H9 (cell line): ENCODE results near the gene BEST4. TPM values are rescaled to one million over a fixed set of nuclear protein-coding genes. Genes with fewer than 3 reads are reported as not detected.

Source experiments
- DNase-seq: peaks from one replicate; pipeline ENCODE4 v3.0.0-alpha.2; 2017
- H2AFZ ChIP-seq: one replicate; pipeline ENCODE4 v1.6.1; 2013; ENCODE audit warnings: mild to moderate bottlenecking, low read length, control low read depth, moderate library complexity
- H2AK5ac ChIP-seq: 2 replicates; pipeline ENCODE4 v1.6.1; 2013; ENCODE audit warnings: low read length, control low read depth, mixed read lengths; ENCODE audit not compliant: insufficient read length
- H2BK120ac ChIP-seq: one replicate; pipeline ENCODE4 v1.6.1; 2013; ENCODE audit warnings: low read depth, mild to moderate bottlenecking, low read length, control low read depth, inconsistent platforms; ENCODE audit not compliant: poor library complexity, severe bottlenecking
- H2BK12ac ChIP-seq: 2 replicates; pipeline ENCODE4 v1.6.1; 2013; ENCODE audit warnings: low read length, control low read depth, mixed read lengths, low read depth; ENCODE audit not compliant: insufficient read length
- H2BK15ac ChIP-seq: 2 replicates; pipeline ENCODE4 v1.6.1; 2013; ENCODE audit warnings: low read depth, low read length, control low read depth
- H2BK20ac ChIP-seq: one replicate; pipeline ENCODE4 v1.6.1; 2013; ENCODE audit warnings: low read depth, mild to moderate bottlenecking, low read length, control low read depth, inconsistent platforms; ENCODE audit not compliant: poor library complexity, severe bottlenecking
- H2BK5ac ChIP-seq: 2 replicates; pipeline ENCODE4 v1.6.1; 2013; ENCODE audit warnings: low read length, control low read depth, mixed read lengths; ENCODE audit not compliant: insufficient read length
- H3K14ac ChIP-seq: 2 replicates; pipeline ENCODE4 v1.6.1; 2013; ENCODE audit warnings: low read length, control low read depth; ENCODE audit not compliant: insufficient read depth
- H3K18ac ChIP-seq: 2 replicates; pipeline ENCODE4 v1.6.1; 2013; ENCODE audit warnings: low read depth, mild to moderate bottlenecking, mixed read lengths, low read length, control low read depth; ENCODE audit not compliant: insufficient read length
- H3K23ac ChIP-seq: 2 replicates; pipeline ENCODE4 v1.6.1; 2013; ENCODE audit warnings: low read length, control low read depth, mixed read lengths, low read depth; ENCODE audit not compliant: insufficient read length
- H3K23me2 ChIP-seq: 2 replicates; pipeline ENCODE4 v1.6.1; 2013; ENCODE audit warnings: low read depth, mild to moderate bottlenecking, mixed read lengths, low read length, control low read depth; ENCODE audit not compliant: insufficient read length, poor library complexity, severe bottlenecking
- H3K27ac ChIP-seq: 2 replicates; pipeline ENCODE4 v1.5.1; 2013; ENCODE audit warnings: low read length, control low read depth, mixed read lengths, low read depth; ENCODE audit not compliant: insufficient read length
- H3K27me3 ChIP-seq: 2 replicates; pipeline ENCODE4 v1.6.1; 2013; ENCODE audit warnings: low read length, control low read depth, inconsistent platforms; ENCODE audit not compliant: insufficient read depth
- H3K4ac ChIP-seq: 2 replicates; pipeline ENCODE4 v1.6.1; 2013; ENCODE audit warnings: low read depth, mild to moderate bottlenecking, control low read depth, inconsistent platforms, low read length, moderate library complexity
- H3K4me1 ChIP-seq: 2 replicates; pipeline ENCODE4 v1.6.1; 2013; ENCODE audit warnings: low read length, control low read depth, inconsistent platforms; ENCODE audit not compliant: insufficient read depth
- H3K4me2 ChIP-seq: 2 replicates; pipeline ENCODE4 v1.6.1; 2013; ENCODE audit warnings: low read length, control low read depth, mixed read lengths; ENCODE audit not compliant: insufficient read length, insufficient read depth
- H3K56ac ChIP-seq: 2 replicates; pipeline ENCODE4 v1.6.1; 2013; ENCODE audit warnings: low read depth, mild to moderate bottlenecking, mixed read lengths, low read length, control low read depth; ENCODE audit not compliant: insufficient read length
- H3K79me1 ChIP-seq: 2 replicates; pipeline ENCODE4 v1.6.1; 2013; ENCODE audit warnings: low read depth, mild to moderate bottlenecking, moderate library complexity, low read length, control low read depth, inconsistent platforms; ENCODE audit not compliant: insufficient read depth, poor library complexity, severe bottlenecking
- H3K79me2 ChIP-seq: 2 replicates; pipeline ENCODE4 v1.6.1; 2013; ENCODE audit warnings: low read length, control low read depth, inconsistent platforms; ENCODE audit not compliant: insufficient read depth
- H3K9ac ChIP-seq: 2 replicates; pipeline ENCODE4 v1.6.1; 2013; ENCODE audit warnings: low read length, control low read depth, mixed read lengths; ENCODE audit not compliant: insufficient read length; ENCODE audit errors: extremely low read depth
- H3K9me3 ChIP-seq: one replicate; pipeline ENCODE4 v1.6.1; 2013; ENCODE audit warnings: low read depth, low read length, inconsistent platforms; ENCODE audit not compliant: control insufficient read depth
- H3T11ph ChIP-seq: one replicate; pipeline ENCODE4 v1.6.1; 2013; ENCODE audit warnings: mild to moderate bottlenecking, low read length, control low read depth, inconsistent platforms
- H4K20me1 ChIP-seq: one replicate; pipeline ENCODE4 v1.6.1; 2013; ENCODE audit not compliant: control insufficient read depth, insufficient read length, insufficient read depth
- H4K5ac ChIP-seq: 2 replicates; pipeline ENCODE4 v1.6.1; 2013; ENCODE audit warnings: low read depth, mild to moderate bottlenecking, mixed read lengths, low read length, control low read depth; ENCODE audit not compliant: insufficient read length
- H4K8ac ChIP-seq: replicated peaks from 2 replicates; pipeline ENCODE4 v1.6.1; 2013; ENCODE audit warnings: low read length, control low read depth, mixed read lengths, low read depth; ENCODE audit not compliant: insufficient read length
- H4K91ac ChIP-seq: 2 replicates; pipeline ENCODE4 v1.6.1; 2013; ENCODE audit warnings: low read depth, mild to moderate bottlenecking, moderate library complexity, mixed read lengths, low read length, control low read depth; ENCODE audit not compliant: insufficient read length
- H3K27ac Mint-ChIP-seq, 3 experiments: 2 replicates in 2 of 3; 3 replicates in 1 of 3; pipeline ENCODE4 v1.8.0; 2020 to 2021; ENCODE audit warnings: mixed read lengths in 3 of 3, mild to moderate bottlenecking in 1 of 3, moderate library complexity in 1 of 3
- H3K27me3 Mint-ChIP-seq: 2 replicates; pipeline ENCODE4 v1.8.0; 2021; ENCODE audit warnings: low read depth, mild to moderate bottlenecking, moderate library complexity, mixed read lengths
- H3K36me3 Mint-ChIP-seq, 3 experiments: 2 replicates in 2 of 3; 3 replicates in 1 of 3; pipeline ENCODE4 v1.8.0; 2020 to 2021; ENCODE audit warnings: low read depth in 3 of 3, mixed read lengths in 3 of 3; ENCODE audit not compliant: insufficient read depth in 1 of 3
- H3K4me1 Mint-ChIP-seq, 2 experiments: 2 replicates each; pipeline ENCODE4 v1.8.0; 2020; ENCODE audit warnings: mixed read lengths in 2 of 2
- H3K4me3 Mint-ChIP-seq, 2 experiments: 2 replicates in 1 of 2; 3 replicates in 1 of 2; pipeline ENCODE4 v1.8.0; 2020 to 2021; ENCODE audit warnings: mild to moderate bottlenecking in 2 of 2, mixed read lengths in 2 of 2, moderate library complexity in 1 of 2
- H3K9me3 Mint-ChIP-seq, 2 experiments: 2 replicates in 1 of 2; 3 replicates in 1 of 2; pipeline ENCODE4 v1.8.0; 2020; ENCODE audit warnings: mild to moderate bottlenecking in 2 of 2, mixed read lengths in 2 of 2, moderate library complexity in 1 of 2
- WGBS: extraction: QIAGEN DNeasy Blood & Tissue Kit; methylation state at CpG from one replicate; pipeline ENCODE4 v1.1.7; 2013; ENCODE audit warnings: missing lambda C conversion rate, low lambda C conversion rate, mixed read lengths; ENCODE audit not compliant: insufficient read length; ENCODE audit errors: extremely low coverage; 5-methylcytosine and 5-hydroxymethylcytosine counted together
- total RNA-seq: library from RNA; stranded (reverse); gene quantifications from 2 replicates; pipeline ENCODE4 v1.2.1, GENCODE V29; 2021
- TF ChIP-seq, protein P1 (sequence below): fragments of 200-600 bp; sonication (generic); conservative IDR thresholded peaks from 3 replicates; pipeline ENCODE4 v1.8.0; 2021; ENCODE audit warnings: antibody characterized with exemption, mild to moderate bottlenecking

Gene BEST4
- total RNA-seq, 1 experiment from 2014 or later, result 1.1 TPM

DNA sequence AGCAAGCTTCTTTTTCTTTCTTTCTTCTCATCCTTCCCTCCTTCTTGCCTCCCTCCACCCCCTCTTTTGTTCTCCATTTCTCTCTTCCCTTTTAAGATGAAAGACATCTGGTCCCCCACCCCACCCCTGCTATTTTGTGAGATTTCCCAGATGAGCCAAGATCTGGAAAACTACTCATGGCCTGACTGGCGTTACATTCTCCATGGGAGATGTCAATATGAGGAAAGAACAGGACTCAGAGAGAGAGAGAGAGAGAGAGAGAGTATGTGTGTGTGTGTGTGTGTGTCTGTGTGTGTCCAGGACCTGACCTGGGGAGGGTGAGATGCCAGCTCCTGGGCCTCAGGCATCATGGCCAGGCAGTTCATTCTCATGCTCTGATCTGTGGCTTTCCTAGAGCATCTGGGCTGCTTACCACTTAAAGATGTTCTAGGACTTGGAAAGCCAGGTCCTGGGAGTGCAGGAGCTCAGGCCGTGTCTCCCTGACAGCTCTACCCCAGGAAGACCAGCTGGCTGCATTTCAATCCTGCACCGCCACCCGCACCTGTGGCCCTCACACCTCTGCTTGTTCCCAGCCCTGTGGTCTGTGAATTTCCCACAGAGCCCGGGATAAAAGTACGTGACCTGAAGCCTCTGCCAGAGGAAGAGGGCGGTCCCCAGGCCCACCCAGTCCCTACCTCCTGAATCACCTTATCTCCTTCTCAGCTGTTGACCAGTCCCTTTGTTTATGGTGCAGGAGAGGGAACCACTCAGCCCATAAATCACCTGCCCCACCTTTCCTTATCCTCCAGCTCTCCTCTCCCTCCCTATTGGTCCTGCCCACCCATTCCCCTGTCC, 3.2 kb upstream of the BEST4 start:
- Histone ChIP-seq H3K23me2 (peaks cover 3% of the 10 kb centered on the region), H3K23ac (no peak overlapping the region), H2BK15ac (no peak overlapping the region), H3K9me3 (no peaks in the 10 kb centered on the region), H3T11ph (no peak overlapping the region), H3K4ac (no peak overlapping the region), H4K8ac (no peak overlapping the region), H3K4me1 (no peaks in the 10 kb centered on the region), H3K14ac (no peak overlapping the region), H3K27me3 (no peaks in the 10 kb centered on the region), H3K56ac (no peak overlapping the region), H3K18ac (no peak overlapping the region), H3K79me2 (no peaks in the 10 kb centered on the region), H3K79me1 (no peaks in the 10 kb centered on the region), H4K20me1 (no peaks in the 10 kb centered on the region), H3K27ac (no peak overlapping the region), H2BK120ac (no peak overlapping the region), H2AK5ac (no peak overlapping the region), H4K5ac (no peak overlapping the region), H2BK20ac (no peak overlapping the region), H2AFZ (no peak overlapping the region), H2BK5ac (no peak overlapping the region), H3K4me2 (no peak overlapping the region), H4K91ac (no peak overlapping the region), H2BK12ac (no peak overlapping the region), H3K9ac (no peak overlapping the region)
- Mint-ChIP-seq H3K27ac (no peak overlapping the region; a peak in 1 of 7 replicates), H3K4me1 (peaks cover 19 to 24% of the 10 kb centered on the region in 2 experiments), H3K4me3 (no peak overlapping the region), H3K9me3 (no peaks in the 10 kb centered on the region; a peak in 1 of 5 replicates), H3K27me3 (peaks cover 3% of the 10 kb centered on the region), H3K36me3 (no peaks in the 10 kb centered on the region; a peak in 1 of 7 replicates)
- WGBS, result no CpG with 5 or more reads among the region's 7 CpGs
- DNase-seq, result peak; percentile 31
- TF ChIP-seq, protein P1, sequence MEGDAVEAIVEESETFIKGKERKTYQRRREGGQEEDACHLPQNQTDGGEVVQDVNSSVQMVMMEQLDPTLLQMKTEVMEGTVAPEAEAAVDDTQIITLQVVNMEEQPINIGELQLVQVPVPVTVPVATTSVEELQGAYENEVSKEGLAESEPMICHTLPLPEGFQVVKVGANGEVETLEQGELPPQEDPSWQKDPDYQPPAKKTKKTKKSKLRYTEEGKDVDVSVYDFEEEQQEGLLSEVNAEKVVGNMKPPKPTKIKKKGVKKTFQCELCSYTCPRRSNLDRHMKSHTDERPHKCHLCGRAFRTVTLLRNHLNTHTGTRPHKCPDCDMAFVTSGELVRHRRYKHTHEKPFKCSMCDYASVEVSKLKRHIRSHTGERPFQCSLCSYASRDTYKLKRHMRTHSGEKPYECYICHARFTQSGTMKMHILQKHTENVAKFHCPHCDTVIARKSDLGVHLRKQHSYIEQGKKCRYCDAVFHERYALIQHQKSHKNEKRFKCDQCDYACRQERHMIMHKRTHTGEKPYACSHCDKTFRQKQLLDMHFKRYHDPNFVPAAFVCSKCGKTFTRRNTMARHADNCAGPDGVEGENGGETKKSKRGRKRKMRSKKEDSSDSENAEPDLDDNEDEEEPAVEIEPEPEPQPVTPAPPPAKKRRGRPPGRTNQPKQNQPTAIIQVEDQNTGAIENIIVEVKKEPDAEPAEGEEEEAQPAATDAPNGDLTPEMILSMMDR, result no peak
